Stimulated activated CD4-positive, alpha-beta T cell treated with anti-CD3 and anti-CD28 coated beads, Interleukin-12 subunit alpha, Interleukin-12 subunit beta, amount 100 ng/mL, for 24 hours (primary cell): ENCODE results near the gene SLC38A10.

ENCODE experiments used
- DNase-seq, 2 experiments: peaks; one replicate each; pipeline ENCODE4 v3.0.0-alpha.2; 2020; ENCODE audit warnings: low read depth in 2 of 2

The SLC38A10 gene

DNA sequence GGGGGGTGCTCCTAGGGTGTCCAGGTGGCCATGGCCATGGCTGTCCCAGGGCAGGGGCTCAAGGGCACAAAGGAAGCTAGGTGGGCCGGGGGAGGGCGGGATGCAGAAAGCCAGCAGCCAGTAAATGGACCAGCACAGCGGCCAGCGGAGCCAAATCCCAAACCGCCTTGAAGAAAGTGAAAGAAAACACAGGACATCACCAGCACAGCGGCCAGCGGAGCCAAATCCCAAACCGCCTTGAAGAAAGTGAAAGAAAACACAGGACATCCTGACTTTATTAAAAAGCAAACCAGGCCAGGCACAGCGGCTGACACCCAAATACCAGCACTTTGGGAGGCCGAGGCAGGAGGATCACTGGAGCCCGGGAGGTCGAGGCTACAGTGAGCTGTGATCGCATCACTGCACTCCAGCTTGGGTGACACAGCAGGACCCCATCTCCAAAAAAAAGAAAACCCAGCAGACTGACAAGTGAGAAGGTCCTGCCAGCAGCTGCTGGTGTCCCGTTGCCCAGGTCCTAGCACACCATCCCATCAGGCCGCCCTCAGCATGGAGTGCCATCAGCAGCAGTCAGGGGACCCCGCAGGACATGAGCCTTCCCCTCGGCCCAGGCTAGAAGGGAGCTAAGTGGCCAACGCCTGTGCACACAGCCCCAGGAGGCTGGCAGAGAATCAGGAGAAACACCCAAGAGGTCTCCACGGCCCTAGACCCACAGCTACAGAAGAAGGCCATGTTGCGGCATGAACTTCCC, 17.0 kb downstream of the SLC38A10 start:
- DNase-seq = no peak

DNA sequence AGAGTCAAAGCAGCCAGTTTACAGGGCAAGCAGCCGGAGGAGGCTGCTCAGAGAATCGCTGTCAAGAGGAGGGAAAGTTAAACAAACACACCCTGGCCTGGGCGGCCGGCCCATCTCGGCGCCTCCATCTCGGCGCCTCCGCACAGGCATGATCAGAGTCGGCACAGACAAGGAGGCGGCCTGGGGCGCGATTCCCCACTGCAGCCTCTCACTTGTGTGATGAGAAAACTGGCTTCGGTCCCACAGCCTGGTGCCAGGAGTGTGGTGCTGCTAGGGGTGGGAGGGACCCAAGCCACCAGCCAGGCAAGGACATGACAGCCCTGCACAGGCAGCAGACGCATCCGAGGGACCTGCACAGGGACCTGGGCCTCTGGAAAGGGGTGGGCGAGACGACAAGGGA, 17.7 kb downstream of the SLC38A10 start:
- no peak for DNase-seq

DNA sequence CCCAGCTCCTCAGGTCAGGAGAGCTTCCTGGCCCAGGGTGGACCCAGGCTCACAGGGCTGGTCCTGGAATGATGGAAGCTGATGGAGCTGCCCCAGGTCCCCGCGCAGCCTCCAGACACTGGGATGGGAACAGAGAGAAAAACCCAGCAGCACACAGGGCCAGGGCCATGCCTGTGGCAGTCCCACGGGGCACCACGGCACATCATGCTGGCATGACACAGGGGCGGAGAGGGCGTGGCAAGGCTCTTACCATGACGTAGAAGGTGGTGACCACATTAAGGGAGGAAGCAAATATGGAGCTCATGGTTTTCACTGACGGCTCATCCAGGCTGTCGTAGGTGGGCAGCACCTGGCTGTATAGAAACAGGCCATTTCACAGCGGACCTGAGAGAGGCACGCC, 18.3 kb downstream of the SLC38A10 start:
- DNase-seq = no peak

DNA sequence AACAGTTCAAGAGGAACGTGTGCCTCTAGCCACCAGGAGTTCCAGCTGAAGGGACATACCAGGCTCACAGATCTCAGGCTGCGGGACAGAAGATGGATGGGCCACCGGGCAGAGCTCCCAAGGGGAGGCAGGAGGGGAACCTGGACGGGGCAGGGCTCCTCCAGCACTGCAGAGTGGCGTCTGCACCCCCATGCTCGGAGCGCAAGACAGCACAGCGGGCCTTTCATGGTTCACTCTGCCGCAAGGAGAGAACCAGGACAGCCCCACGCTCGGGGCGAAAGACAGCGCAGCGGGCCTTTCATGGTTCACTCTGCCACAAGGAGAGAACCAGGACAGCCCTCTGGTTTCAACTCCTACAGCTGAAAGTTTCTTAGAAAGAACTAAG, 20.6 kb downstream of the SLC38A10 start:
- DNase-seq = no peak

DNA sequence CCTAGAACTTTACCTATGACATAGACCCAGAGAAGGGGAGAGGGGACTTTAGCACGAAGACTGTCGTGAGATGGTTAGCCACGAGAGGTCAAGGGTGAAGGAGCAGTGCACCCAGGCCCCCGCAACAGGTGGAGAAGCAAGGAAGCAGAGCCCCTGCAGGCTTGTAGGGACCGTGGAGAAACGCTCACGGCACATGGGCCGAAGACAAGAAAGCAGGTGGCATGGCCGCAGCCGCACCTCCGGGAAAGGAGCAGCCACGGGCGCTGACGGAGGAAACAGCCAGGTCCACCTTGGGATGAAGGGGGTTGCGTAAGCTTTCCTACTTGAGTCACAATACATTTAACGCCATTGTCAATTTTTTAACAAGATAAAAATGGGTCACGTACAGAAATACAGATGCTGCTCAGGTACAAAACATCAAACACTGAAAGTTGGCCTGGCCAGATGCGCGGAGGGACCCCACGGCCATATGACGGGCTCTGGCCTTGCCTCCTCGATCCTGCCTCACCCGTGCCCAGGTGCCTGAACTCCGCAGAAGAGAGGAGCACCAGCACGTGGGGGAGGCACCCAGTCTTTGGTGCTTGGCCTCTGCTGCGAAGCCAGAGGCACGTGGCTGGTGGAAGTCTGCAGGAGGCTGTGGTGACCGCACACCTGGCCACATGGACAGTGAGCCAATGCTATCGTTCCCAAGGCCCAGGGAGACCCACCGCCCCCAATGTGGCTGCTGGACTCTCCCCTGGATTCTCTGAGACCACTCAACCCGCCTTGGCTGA, 21.2 kb downstream of the SLC38A10 start:
- DNase-seq = no peak

DNA sequence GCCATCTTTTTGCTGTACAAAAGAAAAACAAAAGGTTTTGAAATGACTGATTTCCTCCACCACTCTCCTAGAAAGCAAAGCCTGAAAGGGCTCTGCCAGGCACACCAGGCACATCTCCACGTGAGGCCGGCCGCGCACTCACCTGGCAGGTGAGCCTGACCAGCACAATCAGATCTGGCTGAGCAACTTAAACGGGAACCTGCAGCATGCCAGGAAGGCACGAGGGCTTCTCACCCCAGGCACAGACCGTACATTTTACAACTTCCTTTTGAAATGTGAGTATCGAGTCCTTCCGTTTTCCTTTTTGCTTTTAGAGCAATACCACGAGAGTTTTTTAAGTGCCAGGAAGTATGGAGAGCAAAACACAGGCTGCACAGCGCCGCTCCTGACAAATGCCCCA, 22.5 kb downstream of the SLC38A10 start:
- no peak for DNase-seq

DNA sequence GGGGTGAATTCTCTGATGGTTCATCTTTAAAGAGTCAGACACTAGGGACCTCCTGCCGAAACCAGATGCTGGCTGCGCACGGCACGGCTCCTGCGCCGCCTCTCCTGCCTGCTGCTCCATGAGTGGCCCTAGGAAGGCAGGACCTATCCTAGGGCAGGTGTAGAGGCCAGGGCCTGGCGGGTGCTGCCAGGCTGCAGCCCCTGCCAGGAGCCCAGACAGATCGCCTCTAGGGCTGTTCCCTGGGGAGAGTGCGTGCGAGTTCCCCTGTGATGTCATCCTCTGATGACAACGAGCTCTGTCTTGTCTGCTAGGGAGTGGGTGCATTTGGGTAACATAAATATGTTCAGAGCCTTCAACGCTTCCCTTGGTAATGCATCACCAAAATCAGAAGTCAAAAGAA, 23.9 kb downstream of the SLC38A10 start:
- no peak for DNase-seq

DNA sequence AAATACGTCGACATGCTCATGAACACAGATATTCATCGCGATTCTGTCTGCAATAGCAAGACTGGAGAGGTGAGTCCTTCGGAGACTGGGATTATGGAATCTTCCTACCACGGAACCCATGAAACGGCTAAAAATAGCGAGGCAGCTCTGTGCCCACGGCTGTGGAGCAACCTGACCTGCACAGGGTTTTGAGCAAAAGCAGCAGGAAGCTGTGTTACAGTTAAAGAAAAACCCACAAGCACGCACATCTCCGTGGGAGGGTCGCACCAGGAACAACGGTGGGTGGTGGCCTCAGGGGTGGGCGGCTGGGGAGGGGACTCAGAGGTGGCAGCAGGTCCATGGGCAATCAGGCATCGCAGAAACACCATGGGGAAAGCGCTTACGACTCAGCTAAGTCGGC, 24.8 kb downstream of the SLC38A10 start:
- DNase-seq = no peak

DNA sequence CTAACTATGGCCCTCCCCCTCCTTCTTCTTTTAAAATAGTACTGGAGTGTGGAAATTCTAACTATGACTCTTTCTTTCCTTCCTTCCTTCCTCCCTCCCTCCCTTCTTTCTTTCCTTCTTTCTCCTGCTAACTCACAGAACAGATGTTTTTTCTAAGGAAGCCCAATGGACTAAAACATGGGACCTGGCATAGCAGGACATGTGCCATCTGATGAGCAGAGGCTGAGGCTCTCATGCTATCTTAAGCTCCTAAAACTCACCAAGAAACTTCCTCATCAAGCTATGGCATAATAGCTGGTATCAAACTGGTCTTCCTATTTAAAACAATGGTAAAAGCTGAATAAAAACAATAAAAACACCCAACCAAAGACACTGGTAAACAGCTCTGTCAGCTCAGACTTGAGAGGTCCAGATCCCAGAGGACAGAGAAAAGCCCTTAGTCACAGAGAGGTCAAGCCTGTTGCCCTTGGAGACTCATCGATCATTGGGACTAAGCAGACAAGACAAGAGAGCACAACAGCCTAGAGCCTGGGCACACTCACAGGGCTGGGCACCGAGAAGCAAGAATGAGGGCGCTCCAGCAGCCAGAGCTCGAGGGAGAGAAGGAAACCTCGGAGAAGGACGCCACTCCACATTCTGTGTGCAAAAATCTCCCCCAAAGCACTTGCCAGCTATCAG, 27.6 kb downstream of the SLC38A10 start:
- no peak for DNase-seq

DNA sequence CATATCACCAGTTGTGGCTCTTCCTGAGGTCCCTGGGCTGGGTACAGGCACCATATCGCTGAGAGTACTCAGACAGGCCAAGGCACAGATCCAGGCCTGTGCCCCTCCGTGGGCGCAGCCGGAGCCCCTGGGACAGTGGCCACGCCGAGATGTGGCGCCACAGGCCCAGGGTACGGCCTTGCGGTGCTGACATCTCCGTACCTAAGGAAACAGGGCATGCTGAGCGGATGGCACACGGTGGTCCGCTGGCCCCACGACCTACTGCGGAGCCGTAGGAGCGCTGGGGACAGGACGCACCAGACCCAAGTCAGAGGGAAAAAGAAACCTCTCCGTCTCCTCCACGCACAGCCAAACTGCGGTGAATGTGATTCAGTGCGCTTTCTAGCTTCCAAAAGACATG, 29.5 kb downstream of the SLC38A10 start:
- no peak for DNase-seq

DNA sequence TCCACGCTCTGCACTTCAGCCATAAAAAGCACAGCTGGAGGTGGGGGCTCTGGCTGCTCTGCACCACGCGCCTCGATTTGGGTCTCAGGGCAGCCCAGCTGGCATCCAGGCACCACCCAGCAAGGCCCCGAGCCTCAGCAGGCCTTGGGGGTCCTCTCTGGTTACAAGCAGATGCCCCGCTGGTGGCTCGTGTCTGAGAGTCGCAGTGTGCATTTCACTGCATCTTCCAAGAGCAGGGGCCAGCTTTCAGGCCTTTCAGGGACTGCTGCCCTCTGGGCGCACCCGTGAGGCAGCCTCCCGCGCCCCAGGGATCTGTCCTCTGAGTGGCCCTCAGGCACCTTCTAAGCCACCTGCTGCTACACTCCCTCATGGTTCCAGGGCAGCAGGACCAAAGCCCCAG, 30.5 kb downstream of the SLC38A10 start:
- no peak for DNase-seq

DNA sequence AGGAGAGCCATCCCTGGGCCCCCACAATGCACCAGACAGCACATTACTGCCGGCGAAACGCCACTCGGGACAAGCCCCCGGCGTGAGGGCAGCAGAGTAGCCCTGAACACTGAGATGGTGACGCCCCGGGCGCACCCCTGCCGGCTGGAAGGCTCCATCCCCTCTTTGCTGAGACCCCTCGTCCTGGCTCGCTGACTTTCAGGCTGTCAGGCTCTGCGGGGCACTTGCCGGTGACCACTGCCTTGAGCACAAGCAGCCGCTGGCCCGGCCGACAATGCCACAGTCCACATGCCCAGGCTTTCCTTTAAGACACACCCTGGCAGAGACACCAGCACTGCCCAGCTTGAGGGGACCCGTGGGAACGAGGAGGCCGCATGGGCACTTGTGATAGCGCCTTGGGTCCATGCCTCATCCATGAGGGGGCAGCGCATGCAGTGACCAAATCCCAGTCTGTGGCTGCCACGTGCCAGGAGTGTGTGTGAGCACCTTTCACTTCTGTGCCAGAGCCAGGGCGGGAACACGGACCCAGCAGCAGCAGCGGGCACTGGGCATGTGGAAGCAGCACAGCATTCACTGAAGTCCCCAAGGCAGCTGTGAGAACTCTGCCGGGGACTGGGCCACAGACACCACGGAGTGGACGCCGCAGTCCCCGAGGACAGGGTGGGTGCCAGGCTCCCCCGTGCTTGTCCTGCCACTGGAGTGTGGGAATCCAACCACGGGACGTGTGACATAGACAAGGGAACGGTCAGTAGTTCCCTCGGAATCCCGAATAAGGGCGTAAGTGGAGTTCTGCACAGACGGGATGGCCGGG, 31.5 kb downstream of the SLC38A10 start:
- DNase-seq = no peak

DNA sequence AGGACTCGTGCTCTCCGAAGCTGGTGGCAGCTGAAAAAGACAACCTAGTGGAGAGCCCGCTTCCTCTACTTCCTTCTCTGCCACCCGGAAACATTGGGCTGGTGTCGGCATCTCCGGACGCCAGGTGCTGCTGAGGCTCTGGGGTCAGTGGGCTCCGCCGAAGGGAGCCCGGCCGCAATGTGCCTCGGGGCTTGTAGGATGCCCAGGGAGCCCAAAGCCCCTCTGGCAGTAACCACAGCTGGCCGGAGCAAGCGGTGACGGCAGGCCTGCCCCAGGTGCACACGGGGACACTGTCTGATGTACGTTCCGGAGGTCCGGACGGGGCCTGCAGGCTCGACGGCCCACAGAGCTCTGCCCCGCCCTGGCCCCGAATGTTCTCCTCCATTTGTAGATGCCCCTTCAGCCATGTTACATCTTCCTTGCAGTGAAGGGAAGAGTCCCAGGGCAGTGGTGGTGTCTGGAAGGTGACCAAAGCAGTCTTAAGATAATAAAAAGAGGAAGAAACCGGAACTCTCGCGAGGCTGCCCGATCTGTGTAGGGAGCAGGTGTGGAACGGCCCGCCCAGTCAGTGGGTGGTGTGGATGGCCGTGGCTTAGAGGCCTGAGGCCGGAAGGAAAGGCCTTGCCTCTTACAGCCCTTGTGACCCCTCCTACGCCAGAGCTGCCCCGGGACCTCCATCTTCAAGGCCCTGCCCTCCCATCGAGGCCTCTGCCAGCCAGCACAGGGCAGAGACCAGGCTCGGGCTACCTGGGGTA, 33.3 kb downstream of the SLC38A10 start:
- DNase-seq = no peak

DNA sequence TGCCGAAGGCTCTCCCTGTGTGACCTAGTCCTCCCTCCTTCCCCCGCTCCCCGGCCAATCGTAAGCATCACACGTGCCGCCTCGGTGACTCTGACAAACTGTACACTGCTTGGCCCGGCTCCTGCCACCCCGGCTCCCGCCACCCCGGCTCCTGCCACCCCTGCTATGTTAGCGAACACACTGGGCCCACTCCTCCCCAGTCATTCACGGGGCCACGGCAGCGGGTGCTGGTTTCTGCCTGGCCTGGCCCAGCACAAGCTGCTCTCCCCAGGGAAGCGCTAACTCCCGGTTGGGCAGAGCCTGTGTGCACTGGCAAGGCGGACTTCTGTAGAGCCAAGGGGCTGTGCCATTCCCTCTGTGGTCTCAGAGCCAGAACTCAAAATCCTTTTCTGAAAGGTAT, 34.0 kb downstream of the SLC38A10 start:
- no peak for DNase-seq

DNA sequence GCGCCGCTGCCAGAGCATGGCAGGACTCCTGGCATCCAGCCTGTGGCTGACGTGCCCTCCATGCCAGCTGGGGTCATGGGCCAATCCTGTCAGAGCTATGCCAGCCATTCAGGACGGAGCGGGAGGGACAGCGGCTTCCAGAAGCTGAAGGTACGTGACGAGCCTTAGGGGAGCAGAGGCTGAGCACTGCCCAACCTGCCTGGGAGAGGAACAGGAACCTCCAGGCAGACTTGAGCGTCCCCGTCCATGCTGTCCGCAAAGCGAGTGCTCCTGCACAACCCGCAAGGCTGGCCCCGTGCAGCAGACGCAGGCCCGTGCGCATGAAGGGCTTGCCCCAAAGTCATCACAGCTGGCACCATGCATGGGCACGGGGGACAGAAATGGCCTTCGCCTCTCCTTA, 34.5 kb downstream of the SLC38A10 start:
- DNase-seq = no peak

DNA sequence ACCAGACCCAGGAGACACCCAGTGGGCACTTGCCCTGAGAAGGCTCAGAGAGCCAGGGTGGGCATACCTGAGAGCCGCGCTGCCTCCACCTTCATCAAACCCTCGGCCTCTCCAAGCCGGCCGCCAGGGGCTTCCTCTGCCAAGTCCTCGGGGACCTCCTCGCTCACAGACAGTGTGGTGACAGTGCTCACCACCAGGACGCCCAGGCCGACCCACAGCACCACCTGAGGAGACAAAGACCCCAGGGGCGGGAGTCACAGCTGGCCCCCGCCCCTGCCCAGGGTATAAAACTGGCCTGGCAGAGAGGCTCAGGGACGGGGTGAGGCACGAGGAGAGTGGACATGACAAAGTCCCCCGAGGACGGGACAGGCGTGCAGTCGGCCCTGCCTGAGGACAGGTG, 34.9 kb downstream of the SLC38A10 start:
- no peak for DNase-seq

DNA sequence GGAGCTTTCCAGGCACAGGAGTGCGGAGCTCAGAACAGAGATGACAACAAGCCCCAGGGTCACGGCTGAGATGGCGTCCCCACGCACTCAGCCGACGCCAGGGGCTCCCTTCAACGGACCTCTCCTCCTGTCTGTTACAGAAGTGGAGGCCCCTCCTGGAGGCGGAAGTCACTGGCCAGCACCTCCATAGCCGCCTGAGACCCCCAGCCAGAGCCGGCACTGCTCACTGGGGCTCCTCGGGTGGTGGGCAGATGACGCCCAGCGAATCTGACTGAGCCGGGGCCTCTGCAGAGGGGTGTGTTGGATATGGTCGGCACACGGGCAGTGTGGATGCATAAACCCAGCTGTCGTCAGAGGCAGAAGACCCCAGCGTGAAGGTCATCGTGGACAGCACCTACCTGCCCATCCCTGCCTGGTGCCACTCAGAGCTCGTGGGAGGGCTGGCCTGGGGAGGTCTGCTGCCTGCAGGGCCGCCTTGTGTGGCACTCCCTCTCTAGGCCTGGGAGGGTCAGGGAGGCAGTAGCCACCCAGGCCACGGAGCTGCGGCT, 36.0 kb downstream of the SLC38A10 start:
- no peak for DNase-seq

DNA sequence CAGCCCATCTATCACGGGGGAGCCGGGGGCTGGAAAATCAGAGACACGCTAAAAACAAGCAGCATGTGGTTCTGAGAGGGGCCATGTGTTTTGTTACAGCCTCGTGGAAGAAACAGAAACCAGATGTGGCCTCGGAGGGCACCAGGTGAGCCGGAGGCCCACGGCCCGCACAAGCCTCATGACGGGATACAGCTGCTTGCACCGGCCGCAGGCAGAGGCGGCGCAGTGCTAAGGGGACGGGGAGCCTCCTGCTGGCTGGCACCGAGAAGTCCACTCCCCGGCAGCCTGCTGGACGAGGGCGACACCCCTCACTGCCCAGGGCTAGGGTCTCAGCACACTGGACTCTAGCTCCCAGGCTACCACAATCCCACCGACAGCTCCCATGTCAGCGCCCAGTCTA, 36.8 kb downstream of the SLC38A10 start:
- DNase-seq = no peak

DNA sequence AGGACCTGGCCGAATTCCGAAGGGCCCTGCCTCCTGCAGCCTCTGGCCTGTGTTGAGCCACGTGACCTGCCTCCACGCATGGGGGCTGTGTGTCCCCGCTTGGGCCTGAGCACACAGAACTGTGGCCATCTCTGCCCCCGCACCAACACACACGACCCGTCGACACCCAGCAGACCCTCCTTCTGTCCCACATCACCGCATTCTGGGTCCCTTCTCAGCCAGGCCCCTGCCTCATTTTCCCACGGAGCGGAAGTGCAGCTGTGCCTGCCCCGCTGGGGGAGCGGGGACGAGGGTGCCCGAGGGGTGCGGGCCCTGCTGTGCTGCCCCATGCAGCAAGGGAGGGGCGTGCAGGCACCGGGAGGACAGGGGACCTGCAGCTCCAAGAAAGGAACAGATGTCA, 37.6 kb downstream of the SLC38A10 start:
- DNase-seq = no peak

DNA sequence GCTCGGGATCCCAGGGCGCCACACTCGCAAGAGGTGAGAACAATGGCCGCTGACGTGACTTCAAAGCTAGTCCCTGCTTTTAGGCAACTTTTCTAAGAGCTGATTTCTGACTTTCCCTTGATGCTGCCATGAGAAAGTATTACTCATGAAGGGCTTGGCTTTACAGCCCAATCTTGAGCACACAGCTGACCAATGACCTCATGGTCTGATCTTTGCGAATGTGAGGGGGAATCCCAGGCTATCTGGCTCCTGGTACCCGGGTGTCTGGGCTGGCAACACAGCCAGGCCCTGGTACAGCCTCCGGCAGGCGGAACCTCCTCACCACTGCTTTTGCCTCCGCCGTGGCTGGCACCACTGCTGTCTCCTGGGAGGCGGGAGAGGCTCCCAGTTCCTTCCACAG, 38.5 kb downstream of the SLC38A10 start:
- no peak for DNase-seq
